Left lung (tissue), 10 donors: ENCODE data around the gene STIM1. TPM values are rescaled to one million over a fixed set of nuclear protein-coding genes. Genes with fewer than 3 reads are reported as not detected.

ENCODE experiments used
- ATAC-seq: fragments of 200-7000 bp; cut with Tn5 transposase; one replicate; pipeline ENCODE4 v1.9.1; 2020; ENCODE audit warnings: moderate library complexity
- DNase-seq, 4 donors: peaks; one replicate each; pipeline ENCODE4 v3.0.0-alpha.2; 2013 to 2020
- H3K27ac ChIP-seq, 2 donors: fragments of 200-600 bp; sonication (generic) in 1 of 2; one replicate each; pipeline versions ENCODE4 v1.5.0 to v1.8.0; 2020 to 2021
- H3K27me3 ChIP-seq, 2 donors: fragments of 200-600 bp; sonication (generic) in 1 of 2; one replicate each; pipeline versions ENCODE4 v1.5.0 to v1.8.0; 2020 to 2021
- H3K36me3 ChIP-seq, 2 donors: fragments of 200-600 bp; sonication (generic) in 1 of 2; one replicate each; pipeline versions ENCODE4 v1.5.0 to v1.8.0; 2020 to 2021
- H3K4me1 ChIP-seq, 2 donors: fragments of 200-600 bp; one replicate each; pipeline ENCODE4 v1.8.0; 2021
- H3K4me3 ChIP-seq, 2 donors: fragments of 200-600 bp; sonication (generic) in 1 of 2; one replicate each; pipeline versions ENCODE4 v1.5.0 to v1.8.0; 2020 to 2021; ENCODE audit warnings: mild to moderate bottlenecking in 1 of 2
- H3K9me3 ChIP-seq, 2 donors: fragments of 200-600 bp; sonication (generic) in 1 of 2; one replicate each; pipeline versions ENCODE4 v1.5.0 to v1.8.0; 2020 to 2021
- intact Hi-C, 2 donors: fragments of 100-400 bp; cut with DNase I; formaldehyde crosslinking; loops; one replicate each; pipeline versions ENCODE4 v1.11.2 to v1.14.2; 2022
- polyA plus RNA-seq, 6 donors: library from polyadenylated mRNA; unstranded; fragments of 120-200 nt; gene quantifications; one replicate each; pipeline ENCODE4 v1.2.1, GENCODE V29; 2013; ENCODE audit not compliant: insufficient read length in 6 of 6
- total RNA-seq, 2 donors: library from RNA; stranded (reverse); fragmentation: NEBNext Ultra II Directional; extraction: Animal tissue kit (Norgen Biotek cat#: 25700); gene quantifications; one replicate each; pipeline ENCODE4 v1.2.1, GENCODE V29; 2021
- TF ChIP-seq, protein P1 (sequence below), 2 donors: fragments of 200-600 bp; sonication (generic) in 1 of 2; IDR thresholded peaks; one replicate each; pipeline versions ENCODE4 v1.5.0 to v1.8.0; 2021; ENCODE audit warnings: antibody characterized with exemption in 2 of 2
- donor health status: DM: no; HTN: yes; CAD: no.
- donor health status: DM: no; HTN: no; CAD: no.

The STIM1 gene
- total and polyA plus RNA-seq, 8 donors = 38.9 to 56.0 (median 49.8) TPM

- H3K4me1 ChIP-seq = peaks cover 0 to 15% of the 10 kb centered on the region in 2 donors
- no peak for ATAC-seq
- H3K27ac ChIP-seq = no peak overlapping the region
- no peak overlapping the region for H3K4me3 ChIP-seq
- no peak for DNase-seq
- TF ChIP-seq, protein P1, sequence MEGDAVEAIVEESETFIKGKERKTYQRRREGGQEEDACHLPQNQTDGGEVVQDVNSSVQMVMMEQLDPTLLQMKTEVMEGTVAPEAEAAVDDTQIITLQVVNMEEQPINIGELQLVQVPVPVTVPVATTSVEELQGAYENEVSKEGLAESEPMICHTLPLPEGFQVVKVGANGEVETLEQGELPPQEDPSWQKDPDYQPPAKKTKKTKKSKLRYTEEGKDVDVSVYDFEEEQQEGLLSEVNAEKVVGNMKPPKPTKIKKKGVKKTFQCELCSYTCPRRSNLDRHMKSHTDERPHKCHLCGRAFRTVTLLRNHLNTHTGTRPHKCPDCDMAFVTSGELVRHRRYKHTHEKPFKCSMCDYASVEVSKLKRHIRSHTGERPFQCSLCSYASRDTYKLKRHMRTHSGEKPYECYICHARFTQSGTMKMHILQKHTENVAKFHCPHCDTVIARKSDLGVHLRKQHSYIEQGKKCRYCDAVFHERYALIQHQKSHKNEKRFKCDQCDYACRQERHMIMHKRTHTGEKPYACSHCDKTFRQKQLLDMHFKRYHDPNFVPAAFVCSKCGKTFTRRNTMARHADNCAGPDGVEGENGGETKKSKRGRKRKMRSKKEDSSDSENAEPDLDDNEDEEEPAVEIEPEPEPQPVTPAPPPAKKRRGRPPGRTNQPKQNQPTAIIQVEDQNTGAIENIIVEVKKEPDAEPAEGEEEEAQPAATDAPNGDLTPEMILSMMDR (IDR thresholded peaks at IDR 0.05) = no peak
- H3K36me3 ChIP-seq = peaks cover 0 to 39% of the 10 kb centered on the region in 2 donors
- no peaks in the 10 kb centered on the region for H3K27me3 ChIP-seq
- H3K9me3 ChIP-seq = no peaks in the 10 kb centered on the region
- intact Hi-C loops = no loop called here
These were observed 234.8 kb downstream of the STIM1 start for GRCh38 chr11:4090258-4090657.

DNA sequence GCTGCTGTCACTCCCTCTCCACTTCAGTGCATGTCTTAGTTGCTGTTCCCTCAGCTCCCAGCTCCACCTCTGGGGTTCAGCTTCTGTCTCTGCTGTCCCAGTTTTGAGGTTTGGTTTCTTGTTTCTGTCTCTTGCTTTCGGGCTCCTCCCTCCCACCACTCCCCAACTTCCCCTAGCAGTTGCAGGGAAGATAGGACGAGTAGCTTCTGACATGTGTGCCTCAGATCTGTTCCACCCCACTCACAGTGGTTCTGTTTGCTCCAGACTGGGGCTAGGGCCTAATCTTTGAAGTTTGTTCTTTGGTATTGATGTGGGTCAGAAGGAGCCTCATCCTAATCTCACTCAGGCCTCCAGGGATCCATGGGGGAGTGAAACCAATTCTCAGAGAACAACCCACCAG lies 236.6 kb downstream of the STIM1 start:
- intact Hi-C loops = no loop called here
- H3K36me3 ChIP-seq = peaks cover 0 to 29% of the 10 kb centered on the region in 2 donors
- peaks cover 0 to 29% of the 10 kb centered on the region in 2 donors for H3K4me1 ChIP-seq
- TF ChIP-seq, protein P1 (IDR thresholded peaks at IDR 0.05) = no peak
- H3K27me3 ChIP-seq = no peaks in the 10 kb centered on the region
- no peak for DNase-seq
- ATAC-seq = no peak
- no peak overlapping the region for H3K4me3 ChIP-seq
- H3K27ac ChIP-seq = no peak overlapping the region
- no peaks in the 10 kb centered on the region for H3K9me3 ChIP-seq

GRCh38 chr11:4093519-4094347 lies 238.3 kb downstream of the STIM1 start:
- Histone ChIP-seq H3K4me3 (peak overlapping the region; percentile 75 to 84), H3K4me1 (peaks cover 0 to 29% of the 10 kb centered on the region in 2 donors), H3K9me3 (no peaks in the 10 kb centered on the region), H3K27me3 (no peaks in the 10 kb centered on the region), H3K36me3 (peaks cover 0 to 14% of the 10 kb centered on the region in 2 donors), H3K27ac (peak overlapping the region; percentile 92 to 94)
- intact Hi-C loops = no loop called here
- TF ChIP-seq, protein P1 (IDR thresholded peaks at IDR 0.05) = no peak
- peak in 1 of 4 donors; percentile 12 for DNase-seq
- no peak for ATAC-seq

DNA sequence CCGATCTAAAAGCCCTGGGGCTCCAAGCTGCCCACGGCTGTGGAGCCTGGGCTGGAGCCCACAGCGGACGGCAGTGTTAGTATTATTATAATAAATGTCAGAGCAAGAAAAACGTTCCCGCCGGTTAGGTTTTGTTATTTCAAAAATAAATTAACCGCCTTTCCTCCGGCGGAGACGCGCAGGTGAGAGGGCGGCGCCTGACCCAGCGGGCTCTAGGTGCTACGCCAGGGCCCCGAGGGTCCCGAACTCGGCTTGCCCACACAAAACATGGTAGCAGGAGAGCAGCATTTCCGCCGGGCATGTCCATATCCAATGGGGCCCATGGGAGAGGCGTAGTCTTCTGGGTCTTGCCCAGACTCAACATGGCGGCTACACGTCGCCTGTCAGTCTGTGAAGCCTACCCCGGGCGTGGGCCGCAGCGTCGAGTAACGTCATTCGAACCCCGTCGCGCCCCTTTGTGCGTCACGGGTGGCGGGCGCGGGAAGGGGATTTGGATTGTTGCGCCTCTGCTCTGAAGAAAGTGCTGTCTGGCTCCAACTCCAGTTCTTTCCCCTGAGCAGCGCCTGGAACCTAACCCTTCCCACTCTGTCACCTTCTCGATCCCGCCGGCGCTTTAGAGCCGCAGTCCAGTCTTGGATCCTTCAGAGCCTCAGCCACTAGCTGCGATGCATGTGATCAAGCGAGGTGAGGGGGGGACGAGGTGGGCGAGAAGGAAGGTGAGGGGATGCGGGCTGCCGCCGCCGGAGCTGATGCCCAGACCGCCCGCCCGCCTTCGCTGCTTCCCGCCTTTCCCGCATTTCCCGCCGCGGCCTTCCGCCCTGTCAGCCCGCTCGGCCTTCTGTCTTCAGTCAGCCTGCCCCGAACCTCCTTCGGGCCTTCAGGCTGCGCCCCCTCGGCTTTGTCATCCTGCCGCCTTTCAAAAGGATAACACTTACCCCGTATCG lies 239.2 kb downstream of the STIM1 start, which contains the start of gene RRM1:
Gene RRM1, plus strand, starts transcription at position 452 of the 944 bp plus-strand sequence. Its CDS starts 214 bp downstream, at position 666.
- peak within 1 kb of the TSS; percentile 92 to 94 for H3K27ac ChIP-seq
- H3K4me1 ChIP-seq = peaks cover 0 to 29% of the 10 kb centered on the region in 2 donors
- TF ChIP-seq, protein P1 (IDR thresholded peaks at IDR 0.05) = no peak
- H3K9me3 ChIP-seq = no peaks in the 10 kb centered on the region
- H3K36me3 ChIP-seq = peaks cover 0 to 9% of the 10 kb centered on the region in 2 donors
- DNase-seq = peak; percentile 95 to 98 (median 96)
- H3K4me3 ChIP-seq = peak within 1 kb of the TSS; percentile 75 to 84
- intact Hi-C loops = no loop called here
- no peaks in the 10 kb centered on the region for H3K27me3 ChIP-seq
- ATAC-seq = peak; percentile 98
